NCI-H1436 treated with DMSO at 0.1 percent for 48 hours (cell line): ENCODE measurements around the gene STUM.

Experiments used
- DNase-seq: peaks from one replicate; lab custom pipeline; 2025; lab: John Stamatoyannopoulos, UW

Gene STUM

GRCh38 chr1:226640321-226641136, 92.0 kb downstream of the STUM start:
- DNase-seq, result no peak

DNA sequence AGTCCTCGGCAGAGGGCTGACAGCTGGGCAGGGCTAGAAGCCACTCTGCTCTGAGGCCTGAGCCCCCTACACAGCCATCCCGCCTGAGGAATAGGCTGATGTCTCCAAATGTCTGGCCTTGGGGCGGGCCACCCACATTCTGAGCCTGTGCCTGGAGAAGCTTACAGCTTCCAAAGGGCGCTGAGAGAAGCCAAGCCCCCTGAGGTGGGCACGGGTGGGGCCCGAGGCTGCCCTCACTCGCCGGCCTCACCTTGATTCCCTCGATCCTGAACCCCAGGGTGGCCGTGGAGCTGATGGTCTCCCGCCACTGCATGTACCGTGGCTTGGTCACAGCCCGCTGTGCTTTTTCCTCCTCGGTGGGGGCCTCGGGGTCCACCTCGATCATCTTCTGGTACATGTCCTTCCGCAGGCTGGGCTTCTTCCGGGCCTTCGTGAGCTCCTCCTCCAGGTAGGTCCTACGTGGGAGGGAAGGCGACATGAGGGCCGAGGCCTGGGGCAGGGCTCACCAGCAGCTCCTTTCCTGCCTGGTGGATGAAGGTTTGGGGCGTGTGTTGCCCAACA, 93.2 kb downstream of the STUM start:
- no peak for DNase-seq

DNA sequence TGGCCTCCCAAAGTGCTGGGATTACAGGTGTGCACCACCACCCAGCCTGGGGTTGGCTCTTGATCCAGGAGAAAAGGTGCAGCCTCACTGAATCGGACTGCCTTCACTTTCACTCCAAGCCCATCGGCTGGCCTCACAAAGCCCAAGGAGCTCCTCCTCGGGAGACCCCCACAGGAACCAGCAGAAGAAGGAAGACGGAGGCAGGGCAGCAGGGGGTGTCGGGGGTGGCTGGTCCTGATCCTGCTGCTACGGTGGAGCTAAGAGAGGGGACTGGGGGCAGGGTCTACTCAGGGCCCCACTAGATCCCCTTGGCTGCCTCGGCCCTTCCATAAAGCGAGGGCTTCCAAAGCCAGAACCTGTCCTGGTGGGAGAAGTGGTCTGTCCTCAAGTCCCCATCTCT, 93.9 kb downstream of the STUM start:
- no peak for DNase-seq

DNA sequence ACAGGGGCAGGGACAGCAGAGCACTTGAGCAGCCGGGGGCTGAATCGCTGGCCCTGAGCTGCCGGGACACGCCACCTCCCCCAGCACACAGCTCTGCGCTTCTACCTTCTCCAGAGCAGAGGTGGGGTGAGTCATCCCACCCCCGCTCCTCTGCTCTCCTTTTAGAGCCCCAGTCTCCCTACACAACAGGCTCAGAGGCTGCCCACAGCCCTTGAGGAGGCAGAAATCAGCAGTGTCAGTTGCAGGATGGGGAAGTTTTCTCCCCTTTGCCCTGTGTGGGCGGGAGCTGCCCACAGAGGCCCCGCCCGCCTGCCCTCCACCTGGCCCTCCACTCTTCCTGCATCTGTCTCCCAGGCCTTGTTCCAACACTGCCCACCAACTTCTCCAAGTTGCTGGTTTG, 94.6 kb downstream of the STUM start:
- no peak for DNase-seq

DNA sequence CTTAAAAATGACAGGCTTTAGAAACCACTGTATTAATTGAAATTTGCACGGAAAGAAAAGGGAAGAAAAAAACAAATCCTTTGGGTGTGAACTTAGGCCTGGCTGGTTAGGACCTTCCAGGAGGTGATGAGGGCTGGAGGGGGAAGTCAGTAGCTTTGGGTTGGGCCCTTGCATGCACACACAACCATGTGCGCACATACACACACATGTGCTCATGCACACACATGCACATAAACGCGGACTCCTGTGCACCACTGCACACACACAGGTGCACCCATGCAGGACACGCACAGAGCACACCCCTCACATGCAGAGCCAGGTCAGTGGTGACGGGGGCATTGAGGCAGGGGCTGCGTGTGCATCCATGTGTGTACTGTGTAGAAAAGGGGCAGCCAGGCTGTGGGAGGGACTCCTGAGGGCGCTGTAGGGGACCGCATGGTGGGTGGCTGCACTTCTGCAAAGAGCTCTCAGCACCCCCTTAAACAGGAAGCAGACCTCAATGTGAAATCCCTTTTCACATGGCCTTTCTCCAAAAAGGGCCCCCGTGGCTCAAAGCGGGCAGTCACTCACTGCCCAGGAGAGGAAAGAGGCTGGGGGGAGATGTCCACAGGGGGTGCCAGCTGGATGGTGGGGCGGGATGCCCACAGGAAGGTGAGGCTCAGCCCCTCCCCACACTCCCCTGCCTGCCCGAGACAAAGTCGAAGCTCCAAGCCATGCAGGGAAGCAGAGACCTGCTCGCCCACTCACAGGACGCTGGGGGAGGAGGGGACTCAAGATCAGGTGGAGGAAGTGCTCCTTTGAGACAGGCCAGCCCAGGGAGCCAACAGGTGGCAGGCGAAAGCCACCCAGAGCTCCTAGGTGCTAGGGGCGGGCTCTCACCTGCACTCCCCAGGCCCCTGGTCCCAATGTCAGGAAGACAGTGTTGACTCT, 95.3 kb downstream of the STUM start:
- no peak for DNase-seq

- no peak for DNase-seq
Measured at GRCh38 chr1:226644541-226645176, 96.1 kb downstream of the STUM start.

DNA sequence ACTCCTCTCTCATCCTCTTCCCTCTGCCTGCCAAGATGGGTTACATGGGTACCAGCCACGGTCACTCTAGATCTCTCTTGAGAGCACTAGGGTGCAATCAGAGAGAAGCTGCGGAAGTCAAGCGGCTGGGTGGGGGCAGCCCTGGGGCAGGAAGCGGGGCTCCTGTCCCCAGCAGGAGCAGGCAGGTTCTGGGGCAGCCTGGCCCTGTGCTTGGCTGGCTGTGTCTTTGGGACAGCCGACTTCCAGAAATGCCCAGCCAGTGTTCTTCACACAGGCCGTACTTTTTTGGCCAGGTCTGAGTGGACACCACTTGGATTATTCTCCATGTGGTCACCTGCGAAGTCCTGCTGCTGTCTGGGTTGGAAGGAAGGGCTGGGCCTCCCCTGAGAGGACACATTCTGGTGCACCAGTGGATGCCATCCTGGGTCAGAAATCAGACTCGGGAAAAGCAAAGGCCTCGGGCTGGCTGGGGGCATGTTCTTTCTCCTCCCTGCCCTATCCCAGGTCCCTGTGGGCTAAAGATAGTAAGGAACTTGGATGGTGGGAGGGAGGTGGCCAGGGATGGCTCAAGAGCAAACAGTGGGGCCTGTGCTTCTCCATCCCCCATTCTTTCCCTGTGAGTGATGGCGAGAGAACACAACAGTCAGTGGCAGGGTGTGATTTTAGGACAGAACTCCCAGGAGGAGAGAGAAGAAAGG, 96.9 kb downstream of the STUM start:
- no peak for DNase-seq

GRCh38 chr1:226646026-226646869, 97.7 kb downstream of the STUM start:
- no peak for DNase-seq

GRCh38 chr1:226646870-226647449, 98.4 kb downstream of the STUM start:
- DNase-seq, result no peak

GRCh38 chr1:226647719-226648118, 99.2 kb downstream of the STUM start:
- DNase-seq, result no peak

DNA sequence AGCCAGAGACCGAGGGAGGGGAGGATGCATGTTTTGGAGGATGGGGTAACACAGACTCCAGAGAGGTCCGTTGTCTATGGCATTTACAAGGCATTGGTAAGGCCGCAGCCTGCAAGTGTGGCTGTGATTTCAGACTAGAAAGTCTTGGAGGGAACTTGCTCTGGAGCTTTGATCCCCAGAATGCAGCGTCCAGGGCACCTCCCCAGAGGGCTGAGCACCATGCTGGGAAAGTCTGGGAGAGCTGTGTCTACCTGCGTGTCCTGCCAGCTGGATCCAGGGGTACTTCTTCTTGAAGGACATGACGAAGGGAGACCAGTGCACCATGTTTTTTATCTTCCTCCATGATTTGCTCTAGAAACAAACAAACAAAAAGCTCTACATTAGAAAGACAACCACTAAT, 99.9 kb downstream of the STUM start:
- DNase-seq, result no peak

DNA sequence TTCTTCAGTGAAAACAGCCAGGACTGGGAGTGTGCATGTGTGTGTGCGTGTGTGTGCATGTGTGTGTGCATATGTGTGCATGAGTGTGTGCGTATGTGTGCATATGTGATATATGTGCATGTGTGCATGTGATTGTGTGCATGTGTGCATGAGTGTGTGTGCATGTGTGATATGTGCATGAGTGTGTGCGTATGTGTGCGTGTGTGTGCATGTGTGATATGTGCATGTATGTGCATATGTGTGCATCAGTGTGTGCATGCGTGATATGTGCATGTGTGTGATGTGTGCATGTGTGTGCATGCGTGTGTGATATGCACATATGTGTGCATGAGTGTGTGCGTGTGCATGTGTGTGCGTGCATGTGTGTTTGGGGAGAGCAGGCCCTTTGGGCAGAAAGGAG, 100.7 kb downstream of the STUM start:
- no peak for DNase-seq

- DNase-seq, result no peak
Measured at GRCh38 chr1:226649780-226650179, 101.2 kb downstream of the STUM start.

DNA sequence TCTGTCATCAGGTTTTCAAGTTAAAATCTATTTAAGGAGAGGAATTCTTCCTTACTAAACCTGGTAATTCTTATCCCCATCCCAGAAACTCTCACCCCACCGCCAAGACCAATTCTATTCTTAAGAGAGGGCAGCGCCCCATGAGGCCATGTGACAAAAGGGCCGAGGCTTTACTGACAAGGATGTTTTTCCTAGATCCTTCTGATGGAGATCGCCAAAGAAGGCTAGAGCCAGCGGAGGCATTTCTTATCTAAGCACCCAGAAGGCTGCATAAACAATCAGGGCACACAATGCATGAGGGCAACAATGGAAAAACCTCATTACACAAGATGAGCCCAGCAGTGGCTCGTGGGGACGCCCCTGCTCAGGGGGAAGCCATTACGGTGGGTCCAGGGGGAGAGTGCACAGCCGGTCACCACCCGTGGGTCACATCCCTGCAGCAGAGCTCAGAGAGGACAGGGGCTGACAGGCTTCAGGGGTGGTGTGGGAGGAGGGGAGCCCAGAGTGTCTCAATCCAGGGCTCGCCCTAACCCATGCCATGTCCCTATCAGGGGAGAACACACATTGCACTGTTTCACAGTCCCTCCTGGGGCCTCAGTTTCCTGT, 101.8 kb downstream of the STUM start:
- no peak for DNase-seq

- DNase-seq, result no peak
Measured at GRCh38 chr1:226651041-226651731, 102.6 kb downstream of the STUM start.

DNA sequence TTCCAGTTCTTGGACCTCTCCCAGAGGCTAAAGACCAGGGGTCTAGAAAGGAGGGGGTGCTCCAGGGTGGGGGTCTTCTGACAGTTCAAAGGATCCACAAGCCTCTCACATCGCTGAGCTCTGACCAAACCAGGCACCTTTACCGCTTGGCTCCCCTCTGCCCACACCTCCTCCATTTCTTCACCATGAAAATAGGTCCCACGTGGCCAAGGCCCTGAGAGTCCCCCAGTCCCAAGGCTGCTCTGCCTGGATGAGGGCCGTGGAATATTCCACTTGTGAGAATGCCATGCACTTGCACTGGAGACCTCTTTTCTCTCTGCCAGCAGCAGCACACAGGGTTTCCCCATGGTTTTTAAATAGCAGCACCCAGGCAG, 103.2 kb downstream of the STUM start:
- no peak for DNase-seq

GRCh38 chr1:226652613-226653012, 104.0 kb downstream of the STUM start:
- no peak for DNase-seq

DNA sequence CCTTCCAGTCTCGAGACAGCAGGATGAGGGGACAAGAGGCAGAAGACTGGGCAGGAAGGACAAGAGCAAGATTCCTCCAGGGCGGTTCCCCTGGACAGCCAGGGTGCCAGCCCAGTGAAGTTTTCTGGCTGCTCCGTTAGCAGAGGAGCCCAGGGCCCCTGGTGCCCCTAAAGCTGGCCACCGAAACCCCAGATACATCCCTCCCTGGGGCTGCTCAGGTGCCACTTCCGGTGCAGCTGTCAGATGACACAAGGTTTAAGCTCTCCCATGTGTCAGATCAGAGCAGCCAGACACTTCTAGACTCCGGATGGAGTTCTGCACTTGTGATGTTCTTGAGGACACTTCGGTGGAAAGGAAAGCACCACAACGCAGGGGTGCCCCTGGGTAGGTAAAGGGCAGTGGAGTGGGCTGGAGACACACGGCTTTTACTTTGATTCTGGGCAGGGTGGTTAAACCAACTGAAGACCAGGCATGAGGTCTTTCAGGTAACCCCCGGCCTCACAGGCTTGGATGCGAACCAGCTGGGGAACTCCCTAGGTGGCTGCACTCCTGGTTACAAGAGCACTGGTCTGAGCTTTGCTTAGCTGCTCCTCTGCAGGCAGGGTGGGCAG, 104.9 kb downstream of the STUM start:
- no peak for DNase-seq
